SK-N-SH (cell line): ENCODE results near the gene WTIP.

Experiments
- CHD2 ChIP-seq: fragments of 150-350 bp; IDR thresholded peaks from 2 replicates; pipeline ENCODE4 v1.6.1; 2018; ENCODE audit warnings: low read length; ENCODE audit not compliant: partially characterized antibody
- ELF1 ChIP-seq: IDR thresholded peaks from 2 replicates; pipeline ENCODE4 v1.4.0; 2012
- EZH2phosphoT487 ChIP-seq: fragments of 200-600 bp; sonication (generic); IDR thresholded peaks from 2 replicates; pipeline ENCODE4 v1.6.1; 2017; ENCODE audit warnings: low read depth, mixed run types, mild to moderate bottlenecking, antibody characterized with exemption, moderate library complexity, borderline replicate concordance
- GABPA ChIP-seq: IDR thresholded peaks from 2 replicates; pipeline ENCODE4 v1.4.0; 2012; ENCODE audit warnings: low read depth, mild to moderate bottlenecking
- POLR2AphosphoS5 ChIP-seq: IDR thresholded peaks from 2 replicates; pipeline ENCODE4 v1.6.1; 2012; ENCODE audit warnings: low read depth, low read length
- RFX5 ChIP-seq: IDR thresholded peaks from 2 replicates; pipeline ENCODE4 v1.6.1; 2012; ENCODE audit warnings: mild to moderate bottlenecking, improper control_type of control experiment, low read length
- TF ChIP-seq, protein P1 (sequence below): IDR thresholded peaks from 2 replicates; pipeline ENCODE4 v1.6.1; 2012; ENCODE audit warnings: mild to moderate bottlenecking, low read depth, low read length, moderate library complexity
- TF ChIP-seq, protein P2 (sequence below): IDR thresholded peaks from 2 replicates; pipeline ENCODE4 v1.4.0; 2012; ENCODE audit warnings: low read depth, borderline replicate concordance
- TF ChIP-seq, protein P3 (sequence below): IDR thresholded peaks from 2 replicates; pipeline ENCODE4 v1.4.0; 2012; ENCODE audit warnings: low read depth, borderline replicate concordance
- TF ChIP-seq, protein P4 (sequence below): fragments of 200-600 bp; sonication (generic); IDR thresholded peaks from 2 replicates; pipeline ENCODE4 v1.6.1; 2017; ENCODE audit warnings: antibody characterized with exemption, mild to moderate bottlenecking, moderate library complexity
- TF ChIP-seq, protein P5 (sequence below): IDR thresholded peaks from 2 replicates; pipeline ENCODE4; 2012

DNA sequence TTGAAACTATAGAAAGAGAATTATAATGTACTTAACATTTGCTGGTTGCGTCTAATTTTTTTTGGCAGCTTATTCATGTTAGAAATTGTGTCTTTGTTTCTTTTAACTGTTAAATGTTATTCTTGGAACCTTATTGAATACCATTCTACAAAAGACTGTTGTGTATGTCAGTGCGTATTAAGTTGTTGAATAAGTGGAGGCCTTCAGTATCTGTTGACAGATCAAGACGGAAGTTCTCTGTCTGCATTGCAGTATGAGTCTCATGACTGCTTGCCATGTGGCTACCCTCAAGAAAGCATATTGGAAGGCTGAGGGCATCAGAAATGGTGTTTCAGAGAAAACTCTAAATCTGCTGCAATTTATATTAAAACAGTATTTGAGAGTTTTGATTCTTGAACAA is 44.8 kb upstream of the WTIP start:
- no peak for TF ChIP-seq POLR2AphosphoS5
- TF ChIP-seq, protein P1, sequence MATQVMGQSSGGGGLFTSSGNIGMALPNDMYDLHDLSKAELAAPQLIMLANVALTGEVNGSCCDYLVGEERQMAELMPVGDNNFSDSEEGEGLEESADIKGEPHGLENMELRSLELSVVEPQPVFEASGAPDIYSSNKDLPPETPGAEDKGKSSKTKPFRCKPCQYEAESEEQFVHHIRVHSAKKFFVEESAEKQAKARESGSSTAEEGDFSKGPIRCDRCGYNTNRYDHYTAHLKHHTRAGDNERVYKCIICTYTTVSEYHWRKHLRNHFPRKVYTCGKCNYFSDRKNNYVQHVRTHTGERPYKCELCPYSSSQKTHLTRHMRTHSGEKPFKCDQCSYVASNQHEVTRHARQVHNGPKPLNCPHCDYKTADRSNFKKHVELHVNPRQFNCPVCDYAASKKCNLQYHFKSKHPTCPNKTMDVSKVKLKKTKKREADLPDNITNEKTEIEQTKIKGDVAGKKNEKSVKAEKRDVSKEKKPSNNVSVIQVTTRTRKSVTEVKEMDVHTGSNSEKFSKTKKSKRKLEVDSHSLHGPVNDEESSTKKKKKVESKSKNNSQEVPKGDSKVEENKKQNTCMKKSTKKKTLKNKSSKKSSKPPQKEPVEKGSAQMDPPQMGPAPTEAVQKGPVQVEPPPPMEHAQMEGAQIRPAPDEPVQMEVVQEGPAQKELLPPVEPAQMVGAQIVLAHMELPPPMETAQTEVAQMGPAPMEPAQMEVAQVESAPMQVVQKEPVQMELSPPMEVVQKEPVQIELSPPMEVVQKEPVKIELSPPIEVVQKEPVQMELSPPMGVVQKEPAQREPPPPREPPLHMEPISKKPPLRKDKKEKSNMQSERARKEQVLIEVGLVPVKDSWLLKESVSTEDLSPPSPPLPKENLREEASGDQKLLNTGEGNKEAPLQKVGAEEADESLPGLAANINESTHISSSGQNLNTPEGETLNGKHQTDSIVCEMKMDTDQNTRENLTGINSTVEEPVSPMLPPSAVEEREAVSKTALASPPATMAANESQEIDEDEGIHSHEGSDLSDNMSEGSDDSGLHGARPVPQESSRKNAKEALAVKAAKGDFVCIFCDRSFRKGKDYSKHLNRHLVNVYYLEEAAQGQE = no peak
- TF ChIP-seq, protein P2, sequence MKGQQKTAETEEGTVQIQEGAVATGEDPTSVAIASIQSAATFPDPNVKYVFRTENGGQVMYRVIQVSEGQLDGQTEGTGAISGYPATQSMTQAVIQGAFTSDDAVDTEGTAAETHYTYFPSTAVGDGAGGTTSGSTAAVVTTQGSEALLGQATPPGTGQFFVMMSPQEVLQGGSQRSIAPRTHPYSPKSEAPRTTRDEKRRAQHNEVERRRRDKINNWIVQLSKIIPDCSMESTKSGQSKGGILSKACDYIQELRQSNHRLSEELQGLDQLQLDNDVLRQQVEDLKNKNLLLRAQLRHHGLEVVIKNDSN = no peak
- TF ChIP-seq, protein P3, sequence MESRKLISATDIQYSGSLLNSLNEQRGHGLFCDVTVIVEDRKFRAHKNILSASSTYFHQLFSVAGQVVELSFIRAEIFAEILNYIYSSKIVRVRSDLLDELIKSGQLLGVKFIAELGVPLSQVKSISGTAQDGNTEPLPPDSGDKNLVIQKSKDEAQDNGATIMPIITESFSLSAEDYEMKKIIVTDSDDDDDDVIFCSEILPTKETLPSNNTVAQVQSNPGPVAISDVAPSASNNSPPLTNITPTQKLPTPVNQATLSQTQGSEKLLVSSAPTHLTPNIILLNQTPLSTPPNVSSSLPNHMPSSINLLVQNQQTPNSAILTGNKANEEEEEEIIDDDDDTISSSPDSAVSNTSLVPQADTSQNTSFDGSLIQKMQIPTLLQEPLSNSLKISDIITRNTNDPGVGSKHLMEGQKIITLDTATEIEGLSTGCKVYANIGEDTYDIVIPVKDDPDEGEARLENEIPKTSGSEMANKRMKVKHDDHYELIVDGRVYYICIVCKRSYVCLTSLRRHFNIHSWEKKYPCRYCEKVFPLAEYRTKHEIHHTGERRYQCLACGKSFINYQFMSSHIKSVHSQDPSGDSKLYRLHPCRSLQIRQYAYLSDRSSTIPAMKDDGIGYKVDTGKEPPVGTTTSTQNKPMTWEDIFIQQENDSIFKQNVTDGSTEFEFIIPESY = no peak
- TF ChIP-seq, protein P4, sequence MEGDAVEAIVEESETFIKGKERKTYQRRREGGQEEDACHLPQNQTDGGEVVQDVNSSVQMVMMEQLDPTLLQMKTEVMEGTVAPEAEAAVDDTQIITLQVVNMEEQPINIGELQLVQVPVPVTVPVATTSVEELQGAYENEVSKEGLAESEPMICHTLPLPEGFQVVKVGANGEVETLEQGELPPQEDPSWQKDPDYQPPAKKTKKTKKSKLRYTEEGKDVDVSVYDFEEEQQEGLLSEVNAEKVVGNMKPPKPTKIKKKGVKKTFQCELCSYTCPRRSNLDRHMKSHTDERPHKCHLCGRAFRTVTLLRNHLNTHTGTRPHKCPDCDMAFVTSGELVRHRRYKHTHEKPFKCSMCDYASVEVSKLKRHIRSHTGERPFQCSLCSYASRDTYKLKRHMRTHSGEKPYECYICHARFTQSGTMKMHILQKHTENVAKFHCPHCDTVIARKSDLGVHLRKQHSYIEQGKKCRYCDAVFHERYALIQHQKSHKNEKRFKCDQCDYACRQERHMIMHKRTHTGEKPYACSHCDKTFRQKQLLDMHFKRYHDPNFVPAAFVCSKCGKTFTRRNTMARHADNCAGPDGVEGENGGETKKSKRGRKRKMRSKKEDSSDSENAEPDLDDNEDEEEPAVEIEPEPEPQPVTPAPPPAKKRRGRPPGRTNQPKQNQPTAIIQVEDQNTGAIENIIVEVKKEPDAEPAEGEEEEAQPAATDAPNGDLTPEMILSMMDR = no peak
- no peak for TF ChIP-seq EZH2phosphoT487
- TF ChIP-seq ELF1 = no peak
- no peak for TF ChIP-seq CHD2
- TF ChIP-seq, protein P5, sequence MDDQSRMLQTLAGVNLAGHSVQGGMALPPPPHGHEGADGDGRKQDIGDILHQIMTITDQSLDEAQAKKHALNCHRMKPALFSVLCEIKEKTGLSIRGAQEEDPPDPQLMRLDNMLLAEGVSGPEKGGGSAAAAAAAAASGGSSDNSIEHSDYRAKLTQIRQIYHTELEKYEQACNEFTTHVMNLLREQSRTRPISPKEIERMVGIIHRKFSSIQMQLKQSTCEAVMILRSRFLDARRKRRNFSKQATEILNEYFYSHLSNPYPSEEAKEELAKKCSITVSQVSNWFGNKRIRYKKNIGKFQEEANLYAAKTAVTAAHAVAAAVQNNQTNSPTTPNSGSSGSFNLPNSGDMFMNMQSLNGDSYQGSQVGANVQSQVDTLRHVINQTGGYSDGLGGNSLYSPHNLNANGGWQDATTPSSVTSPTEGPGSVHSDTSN = no peak
- TF ChIP-seq RFX5 = no peak
- no peak for TF ChIP-seq GABPA
